Brain microvascular endothelial cell (primary cell): ENCODE data around the gene MYMK.

ENCODE experiments used
- DNase-seq: peaks from one replicate; pipeline ENCODE4 v3.0.0-alpha.2; 2020
- H3K27ac ChIP-seq: fragments of 250-450 bp; sonication (Bioruptor Pico); 2 replicates; pipeline ENCODE4 v1.5.1; 2020; ENCODE audit warnings: mild to moderate bottlenecking, moderate library complexity
- H3K27me3 ChIP-seq: fragments of 250-450 bp; sonication (Bioruptor Pico); replicated peaks from 2 replicates; pipeline ENCODE4 v1.5.1; 2020; ENCODE audit warnings: mild to moderate bottlenecking
- H3K36me3 ChIP-seq: fragments of 250-450 bp; sonication (Bioruptor Pico); replicated peaks from 2 replicates; pipeline ENCODE4 v1.5.1; 2020; ENCODE audit warnings: mild to moderate bottlenecking
- H3K4me3 ChIP-seq: 2 replicates; pipeline ENCODE4 v1.5.1; 2011; ENCODE audit warnings: low read depth, mild to moderate bottlenecking, control low read depth, low read length, moderate library complexity
- in situ Hi-C: cut with HindIII; loops from 2 replicates; pipeline ENCODE4 v1.10.0; 2017; ENCODE audit warnings: low sequenced_read_pairs, low pct_ligation_motif_present
- TF ChIP-seq, protein P1 (sequence below): IDR thresholded peaks from 2 replicates; pipeline ENCODE4 v1.5.1; 2011; ENCODE audit warnings: low read depth, mild to moderate bottlenecking, moderate library complexity, low read length, control low read depth, inconsistent platforms; ENCODE audit errors: missing control alignments

Gene MYMK

GRCh38 chr9:133499132-133499891, 25.4 kb downstream of the MYMK start:
- in situ Hi-C loops = no loop called here
- no peak overlapping the region for H3K27ac ChIP-seq
- TF ChIP-seq, protein P1, sequence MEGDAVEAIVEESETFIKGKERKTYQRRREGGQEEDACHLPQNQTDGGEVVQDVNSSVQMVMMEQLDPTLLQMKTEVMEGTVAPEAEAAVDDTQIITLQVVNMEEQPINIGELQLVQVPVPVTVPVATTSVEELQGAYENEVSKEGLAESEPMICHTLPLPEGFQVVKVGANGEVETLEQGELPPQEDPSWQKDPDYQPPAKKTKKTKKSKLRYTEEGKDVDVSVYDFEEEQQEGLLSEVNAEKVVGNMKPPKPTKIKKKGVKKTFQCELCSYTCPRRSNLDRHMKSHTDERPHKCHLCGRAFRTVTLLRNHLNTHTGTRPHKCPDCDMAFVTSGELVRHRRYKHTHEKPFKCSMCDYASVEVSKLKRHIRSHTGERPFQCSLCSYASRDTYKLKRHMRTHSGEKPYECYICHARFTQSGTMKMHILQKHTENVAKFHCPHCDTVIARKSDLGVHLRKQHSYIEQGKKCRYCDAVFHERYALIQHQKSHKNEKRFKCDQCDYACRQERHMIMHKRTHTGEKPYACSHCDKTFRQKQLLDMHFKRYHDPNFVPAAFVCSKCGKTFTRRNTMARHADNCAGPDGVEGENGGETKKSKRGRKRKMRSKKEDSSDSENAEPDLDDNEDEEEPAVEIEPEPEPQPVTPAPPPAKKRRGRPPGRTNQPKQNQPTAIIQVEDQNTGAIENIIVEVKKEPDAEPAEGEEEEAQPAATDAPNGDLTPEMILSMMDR = no peak
- H3K36me3 ChIP-seq = no peaks in the 10 kb centered on the region
- peaks cover 2% of the 10 kb centered on the region for H3K27me3 ChIP-seq
- no peak for DNase-seq
- no peak overlapping the region for H3K4me3 ChIP-seq

GRCh38 chr9:133496861-133497842, 27.6 kb downstream of the MYMK start:
- H3K36me3 ChIP-seq = no peaks in the 10 kb centered on the region
- no peak overlapping the region for H3K27ac ChIP-seq
- no peak overlapping the region for H3K4me3 ChIP-seq
- TF ChIP-seq, protein P1 = no peak
- in situ Hi-C loops = no loop called here
- DNase-seq = no peak
- H3K27me3 ChIP-seq = peaks cover 2% of the 10 kb centered on the region

GRCh38 chr9:133495327-133496293, 29.1 kb downstream of the MYMK start:
- Histone ChIP-seq H3K4me3 (no peak overlapping the region), H3K27ac (no peak overlapping the region), H3K36me3 (no peaks in the 10 kb centered on the region), H3K27me3 (peaks cover 2% of the 10 kb centered on the region)
- TF ChIP-seq, protein P1 = no peak
- no peak for DNase-seq
- in situ Hi-C loops = no loop called here

DNA sequence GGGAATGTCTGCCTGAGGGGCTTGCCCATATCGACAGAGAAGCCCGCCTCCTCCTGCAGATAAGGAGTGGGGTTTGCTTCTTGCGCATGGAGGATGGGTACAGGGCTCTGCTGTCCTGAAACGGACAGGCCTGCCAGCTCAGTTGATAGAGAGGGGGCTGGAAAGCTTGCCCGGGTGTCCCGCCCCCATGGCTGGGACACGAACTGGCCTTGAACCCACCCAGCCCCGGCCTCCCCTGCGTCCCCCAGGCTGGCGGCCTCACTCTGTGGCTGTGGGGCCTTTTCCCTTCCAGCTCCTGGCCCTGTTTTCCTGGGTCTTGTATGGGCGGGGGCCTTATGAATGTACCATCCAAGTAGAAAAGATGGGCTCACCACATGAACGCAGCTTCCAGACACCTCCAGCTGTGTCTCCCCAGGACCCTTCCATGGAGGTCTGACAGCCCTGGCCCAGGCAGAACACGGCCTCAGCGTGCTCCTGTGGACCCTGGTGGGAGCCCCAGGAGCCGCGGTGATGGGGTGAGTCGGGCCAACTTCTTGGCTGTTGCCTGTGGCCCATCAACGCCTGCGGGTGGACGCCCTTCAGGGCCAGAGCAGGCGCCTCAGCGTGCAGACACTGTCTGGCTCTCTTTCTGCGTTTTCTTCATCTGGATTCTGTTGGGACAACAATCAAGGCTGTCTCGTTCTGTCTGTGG, 30.0 kb downstream of the MYMK start:
- TF ChIP-seq, protein P1 = no peak

More for the DNA sequence above, 30.0 kb downstream of the MYMK start:
- peaks cover 2% of the 10 kb centered on the region for H3K27me3 ChIP-seq
- no peak for DNase-seq
- H3K36me3 ChIP-seq = no peaks in the 10 kb centered on the region
- no peak overlapping the region for H3K27ac ChIP-seq
- in situ Hi-C loops = no loop called here
- no peak overlapping the region for H3K4me3 ChIP-seq
